Measurements from ENCODE around the gene TMEM72. TPM values are rescaled to one million over a fixed set of nuclear protein-coding genes. Genes with fewer than 3 reads are reported as not detected.

Gene TMEM72
- total RNA-seq, 1 experiment from 2014 or later = not detected

DNA sequence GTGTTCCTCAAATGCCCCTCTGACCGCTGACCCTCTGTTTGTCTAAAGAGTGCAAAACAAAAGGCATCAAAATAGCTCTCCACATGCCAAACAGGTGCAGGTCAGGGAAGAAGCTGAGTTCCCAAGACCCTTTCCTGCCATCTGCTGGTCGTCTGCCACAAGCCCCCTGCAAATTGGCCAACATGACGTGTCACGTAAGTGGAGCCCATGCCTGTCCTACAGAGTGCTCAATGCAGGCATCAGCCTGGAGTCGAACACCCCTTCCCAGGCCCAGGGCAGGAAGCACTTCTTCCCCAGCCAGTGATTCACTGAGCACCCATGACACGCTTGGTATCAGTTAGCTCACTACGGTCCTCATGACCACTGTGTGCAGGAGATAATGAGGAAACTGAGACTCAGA lies 14.1 kb downstream of the TMEM72 start:
- Histone ChIP-seq H3K79me2 (ENCODE audit: low read length) (no peaks in the 10 kb centered on the region), H3K4me2 (ENCODE audit: low read depth, low read length, poor library complexity, severe bottlenecking) (no peak overlapping the region), H2AFZ (ENCODE audit: low read length) (no peak overlapping the region), H3K9ac (ENCODE audit: low read length) (no peak overlapping the region), H3K36me3 (ENCODE audit: insufficient read depth, low read length) (no peaks in the 10 kb centered on the region), H3K27me3 (ENCODE audit: low read length) (no peaks in the 10 kb centered on the region), H4K20me1 (ENCODE audit: insufficient read depth, low read depth, low read length) (no peaks in the 10 kb centered on the region), H3K27ac (ENCODE audit: low read length) (no peak overlapping the region), H3K9me2 (replicated peaks; ENCODE audit: insufficient read depth, low read length) (no peaks in the 10 kb centered on the region), H3K4me1 (ENCODE audit: low read length) (peaks cover 8% of the 10 kb centered on the region; the same call in 1 of the 2 replicates), H3K4me3 (ENCODE audit: low read length) (no peak overlapping the region), H3K9me3 (ENCODE audit: low read length) (no peaks in the 10 kb centered on the region)
- peak; percentile 77 for DNase-seq

DNA sequence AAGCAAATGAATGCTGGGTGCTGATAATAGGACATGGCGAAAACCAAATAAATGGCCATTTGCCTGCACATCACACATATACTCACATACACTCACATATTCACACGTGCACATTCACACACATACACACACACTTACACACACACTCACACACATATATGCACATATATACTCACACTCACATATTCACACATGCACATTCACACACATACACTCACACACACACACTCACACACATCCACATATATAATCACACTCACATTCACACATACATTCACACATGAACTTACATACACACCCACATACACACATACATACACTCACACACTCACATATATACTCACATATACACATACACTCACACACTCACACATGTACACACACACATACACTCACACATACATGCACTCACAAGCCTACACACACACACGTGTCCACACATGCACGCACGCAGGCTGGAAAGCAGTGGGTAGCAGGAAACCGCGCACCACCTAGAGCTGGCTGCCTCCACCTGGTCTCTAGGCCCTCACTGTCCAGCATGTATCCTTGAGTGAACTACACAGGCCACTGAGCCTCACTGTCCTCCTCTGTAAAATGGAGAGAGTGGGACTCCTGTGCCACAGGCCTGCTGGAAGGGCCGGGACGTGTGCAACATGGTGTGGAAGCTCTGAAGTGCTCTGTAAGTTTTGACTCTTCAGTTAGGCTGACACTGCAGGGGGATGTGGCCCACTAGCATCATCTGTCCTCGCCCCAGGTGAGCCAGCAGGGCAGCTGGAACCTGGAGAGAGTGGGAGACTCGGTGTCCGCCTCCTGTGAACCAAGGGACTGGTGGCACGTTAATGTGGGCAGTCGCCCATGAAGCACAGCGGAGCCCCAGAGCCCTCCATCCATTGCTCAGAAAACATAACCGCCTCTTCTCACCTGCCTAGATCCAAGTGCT lies 14.9 kb downstream of the TMEM72 start:
- H3K4me3 ChIP-seq (ENCODE audit: low read length) = no peak overlapping the region
- no peaks in the 10 kb centered on the region for H3K9me3 ChIP-seq (ENCODE audit: low read length)
- H3K9ac ChIP-seq (ENCODE audit: low read length) = no peak overlapping the region
- no peaks in the 10 kb centered on the region for H3K27me3 ChIP-seq (ENCODE audit: low read length)
- no peaks in the 10 kb centered on the region for H4K20me1 ChIP-seq (ENCODE audit: insufficient read depth, low read depth, low read length)
- no peak overlapping the region for H3K4me2 ChIP-seq (ENCODE audit: low read depth, low read length, poor library complexity, severe bottlenecking)
- H2AFZ ChIP-seq (ENCODE audit: low read length) = no peak overlapping the region
- no peaks in the 10 kb centered on the region for H3K79me2 ChIP-seq (ENCODE audit: low read length)
- H3K9me2 ChIP-seq (replicated peaks; ENCODE audit: insufficient read depth, low read length) = no peaks in the 10 kb centered on the region
- no peaks in the 10 kb centered on the region for H3K36me3 ChIP-seq (ENCODE audit: insufficient read depth, low read length)
- DNase-seq = no peak
- peaks cover 8% of the 10 kb centered on the region; the same call in 1 of the 2 replicates for H3K4me1 ChIP-seq (ENCODE audit: low read length)
- no peak overlapping the region for H3K27ac ChIP-seq (ENCODE audit: low read length)

DNA sequence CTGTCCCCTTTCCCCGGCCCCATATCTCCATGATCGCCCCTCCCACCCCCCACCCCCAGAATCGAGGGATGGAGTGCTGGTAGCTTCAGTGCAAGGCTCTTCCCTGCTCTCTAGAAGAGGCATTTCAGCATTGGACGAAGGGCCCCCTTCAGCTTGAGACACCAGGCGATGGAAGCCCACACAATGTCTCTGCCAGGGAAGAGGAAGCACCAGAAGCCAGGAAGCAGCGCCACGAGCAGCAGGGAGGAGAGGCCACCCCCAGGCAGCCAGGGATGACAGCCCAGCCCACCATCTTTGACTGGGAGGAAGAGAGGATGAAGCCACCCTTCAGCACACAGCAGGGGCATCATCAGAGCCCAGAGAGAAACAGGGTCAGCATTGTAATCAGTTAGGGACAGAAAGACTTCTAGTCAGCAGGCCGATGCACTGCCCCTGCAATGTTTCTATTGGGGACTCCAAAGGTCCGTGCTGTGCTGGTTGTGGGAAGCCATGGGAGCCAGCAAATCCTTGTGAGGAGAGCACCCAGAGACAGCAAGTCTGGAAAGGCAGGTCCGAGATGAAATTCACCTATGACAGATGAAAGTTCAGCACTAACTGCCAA lies 15.7 kb downstream of the TMEM72 start:
- no peaks in the 10 kb centered on the region for H4K20me1 ChIP-seq (ENCODE audit: insufficient read depth, low read depth, low read length)
- no peak for DNase-seq
- no peaks in the 10 kb centered on the region for H3K79me2 ChIP-seq (ENCODE audit: low read length)
- H2AFZ ChIP-seq (ENCODE audit: low read length) = no peak overlapping the region
- H3K4me3 ChIP-seq (ENCODE audit: low read length) = no peak overlapping the region
- H3K4me2 ChIP-seq (ENCODE audit: low read depth, low read length, poor library complexity, severe bottlenecking) = no peak overlapping the region
- no peaks in the 10 kb centered on the region for H3K36me3 ChIP-seq (ENCODE audit: insufficient read depth, low read length)
- no peak overlapping the region for H3K27ac ChIP-seq (ENCODE audit: low read length)
- H3K9me2 ChIP-seq (replicated peaks; ENCODE audit: insufficient read depth, low read length) = no peaks in the 10 kb centered on the region
- H3K9me3 ChIP-seq (ENCODE audit: low read length) = no peaks in the 10 kb centered on the region
- H3K4me1 ChIP-seq (ENCODE audit: low read length) = peaks cover 8% of the 10 kb centered on the region; the same call in 1 of the 2 replicates
- H3K27me3 ChIP-seq (ENCODE audit: low read length) = no peaks in the 10 kb centered on the region
- no peak overlapping the region for H3K9ac ChIP-seq (ENCODE audit: low read length)

DNA sequence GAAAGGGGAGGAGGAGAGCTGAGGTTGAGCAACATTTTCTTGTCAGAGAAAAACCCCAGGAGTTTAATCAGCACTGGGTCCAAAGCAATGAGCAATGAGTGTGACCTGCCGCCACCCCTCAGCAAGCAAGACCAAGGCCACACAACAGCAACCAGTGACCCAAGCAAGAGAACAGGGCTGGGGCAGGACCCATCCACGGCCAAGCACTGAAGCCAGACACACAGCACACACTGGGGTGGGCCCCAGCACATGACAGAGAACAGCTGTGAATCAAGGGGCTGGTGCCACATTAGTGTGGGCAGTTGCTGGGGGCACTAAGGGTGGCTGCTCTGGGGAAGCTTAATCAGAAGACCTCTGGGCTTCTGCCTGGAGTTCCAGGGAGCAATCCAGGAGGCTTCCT lies 16.2 kb downstream of the TMEM72 start:
- H3K27me3 ChIP-seq (ENCODE audit: low read length) = no peaks in the 10 kb centered on the region
- no peak for DNase-seq
- H3K9me2 ChIP-seq (replicated peaks; ENCODE audit: insufficient read depth, low read length) = no peaks in the 10 kb centered on the region
- H3K4me3 ChIP-seq (ENCODE audit: low read length) = no peak overlapping the region
- no peak overlapping the region for H3K9ac ChIP-seq (ENCODE audit: low read length)
- no peaks in the 10 kb centered on the region for H3K36me3 ChIP-seq (ENCODE audit: insufficient read depth, low read length)
- no peaks in the 10 kb centered on the region for H3K79me2 ChIP-seq (ENCODE audit: low read length)
- H4K20me1 ChIP-seq (ENCODE audit: insufficient read depth, low read depth, low read length) = no peaks in the 10 kb centered on the region
- peaks cover 8% of the 10 kb centered on the region; the same call in 1 of the 2 replicates for H3K4me1 ChIP-seq (ENCODE audit: low read length)
- H3K9me3 ChIP-seq (ENCODE audit: low read length) = no peaks in the 10 kb centered on the region
- H3K27ac ChIP-seq (ENCODE audit: low read length) = no peak overlapping the region
- H2AFZ ChIP-seq (ENCODE audit: low read length) = no peak overlapping the region
- no peak overlapping the region for H3K4me2 ChIP-seq (ENCODE audit: low read depth, low read length, poor library complexity, severe bottlenecking)

DNA sequence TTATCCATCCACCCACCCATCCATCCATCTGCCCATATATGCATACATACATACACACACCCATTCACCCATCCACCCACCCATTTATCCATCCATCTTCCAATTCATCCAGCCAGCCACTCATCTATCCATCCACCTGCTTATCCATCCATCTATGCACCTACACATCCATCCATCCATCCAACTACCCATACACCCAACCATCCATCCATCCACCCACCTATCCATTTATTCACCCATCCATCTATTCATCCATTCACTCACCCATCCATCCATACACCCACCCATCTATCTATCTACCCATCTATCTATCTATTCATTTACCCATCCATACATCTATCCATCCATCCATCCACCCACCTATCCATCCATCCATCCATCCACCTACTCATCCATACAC lies 17.3 kb downstream of the TMEM72 start:
- Histone ChIP-seq H3K27me3 (ENCODE audit: low read length) (no peaks in the 10 kb centered on the region), H3K4me1 (ENCODE audit: low read length) (peaks cover 16% of the 10 kb centered on the region), H3K27ac (ENCODE audit: low read length) (no peak overlapping the region), H3K9me2 (replicated peaks; ENCODE audit: insufficient read depth, low read length) (no peaks in the 10 kb centered on the region), H3K9ac (ENCODE audit: low read length) (no peak overlapping the region), H3K36me3 (ENCODE audit: insufficient read depth, low read length) (no peaks in the 10 kb centered on the region), H4K20me1 (ENCODE audit: insufficient read depth, low read depth, low read length) (no peaks in the 10 kb centered on the region), H3K9me3 (ENCODE audit: low read length) (no peaks in the 10 kb centered on the region), H3K79me2 (ENCODE audit: low read length) (no peaks in the 10 kb centered on the region), H3K4me3 (ENCODE audit: low read length) (no peak overlapping the region), H3K4me2 (ENCODE audit: low read depth, low read length, poor library complexity, severe bottlenecking) (no peak overlapping the region), H2AFZ (ENCODE audit: low read length) (no peak overlapping the region)
- DNase-seq = no peak

DNA sequence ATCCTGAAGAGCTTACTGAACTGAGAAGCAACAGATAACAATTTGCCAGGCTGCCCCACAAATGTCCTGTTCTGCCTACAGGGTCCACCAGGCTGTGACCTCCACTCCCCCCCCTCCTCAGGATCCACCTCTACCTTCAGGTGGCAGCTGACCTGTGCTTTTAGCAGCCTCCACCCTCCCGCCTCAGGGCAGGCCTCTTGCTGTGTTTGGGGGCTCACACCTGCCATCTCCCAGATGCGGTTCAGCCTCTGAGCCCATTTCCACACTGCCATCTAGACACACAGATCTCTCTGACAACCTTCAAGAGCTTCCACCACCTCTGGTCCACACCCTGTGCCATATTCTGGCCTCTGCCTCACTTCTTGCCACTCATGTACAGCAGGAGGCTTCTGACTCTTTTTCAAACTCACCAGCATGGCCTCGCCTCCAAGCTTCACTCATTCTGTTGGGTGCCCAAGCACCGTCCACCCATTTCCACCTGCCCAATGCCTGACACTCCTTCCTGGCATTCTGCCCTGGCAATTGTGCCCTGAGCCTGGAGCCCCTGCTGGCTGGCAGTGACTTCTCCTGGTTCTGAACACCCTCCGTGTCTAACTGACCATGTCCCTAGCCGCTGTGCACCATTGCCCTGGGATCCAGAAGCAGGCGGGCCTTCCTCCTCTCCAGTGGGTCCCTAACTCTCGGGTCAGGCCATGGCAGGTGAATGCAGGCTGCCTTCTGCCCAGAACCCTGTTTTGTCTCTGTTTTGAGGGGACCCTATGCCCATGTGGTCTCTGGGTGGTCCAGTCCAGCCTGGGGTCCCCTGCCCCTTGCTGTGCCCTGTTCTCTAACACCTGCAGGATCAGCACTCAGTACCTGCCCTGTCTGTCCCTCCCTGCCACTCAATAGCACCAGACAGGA lies 18.5 kb downstream of the TMEM72 start:
- DNase-seq = no peak
- peaks cover 16% of the 10 kb centered on the region for H3K4me1 ChIP-seq (ENCODE audit: low read length)

DNA sequence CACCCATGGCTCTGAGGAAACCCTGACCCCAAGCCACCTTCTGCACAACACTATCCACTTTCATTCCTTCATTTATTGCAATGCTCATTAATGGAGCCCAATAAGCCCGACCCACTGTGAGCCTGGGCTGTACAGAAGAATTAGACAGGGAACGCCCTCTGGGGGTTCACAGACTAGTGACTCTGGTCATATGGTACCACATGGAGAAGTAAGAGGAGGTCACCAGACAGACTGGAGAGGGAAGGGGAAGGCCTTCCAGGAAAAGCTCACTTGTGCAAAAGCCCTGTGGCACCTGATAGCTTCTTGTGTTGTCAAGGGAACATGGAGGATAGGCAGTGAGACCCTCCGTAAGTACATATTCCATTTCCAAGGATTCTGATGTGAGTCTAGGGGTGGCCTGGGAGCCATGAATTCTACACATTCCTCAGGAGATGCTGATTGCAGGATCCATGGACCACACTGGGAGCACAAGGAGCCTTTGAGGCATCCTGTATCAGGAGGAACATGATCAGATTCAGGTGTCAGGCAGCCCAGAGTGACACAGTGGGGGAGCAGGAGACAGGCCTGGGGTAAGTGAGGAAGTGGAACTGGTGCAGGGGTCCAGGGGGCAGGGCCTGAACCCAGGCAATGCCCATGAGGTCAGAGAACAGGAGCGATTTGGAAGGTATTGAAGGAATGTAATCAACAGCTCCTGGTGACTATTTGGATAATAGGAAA lies 19.9 kb downstream of the TMEM72 start:
- Histone ChIP-seq H4K20me1 (ENCODE audit: insufficient read depth, low read depth, low read length) (no peaks in the 10 kb centered on the region), H3K9me2 (replicated peaks; ENCODE audit: insufficient read depth, low read length) (no peaks in the 10 kb centered on the region), H3K4me2 (ENCODE audit: low read depth, low read length, poor library complexity, severe bottlenecking) (no peak overlapping the region), H3K27me3 (ENCODE audit: low read length) (no peaks in the 10 kb centered on the region), H3K4me3 (ENCODE audit: low read length) (no peak overlapping the region), H3K36me3 (ENCODE audit: insufficient read depth, low read length) (no peaks in the 10 kb centered on the region), H3K79me2 (ENCODE audit: low read length) (no peaks in the 10 kb centered on the region), H3K27ac (ENCODE audit: low read length) (no peak overlapping the region), H3K9ac (ENCODE audit: low read length) (no peak overlapping the region), H3K9me3 (ENCODE audit: low read length) (no peaks in the 10 kb centered on the region), H3K4me1 (ENCODE audit: low read length) (peaks cover 13% of the 10 kb centered on the region), H2AFZ (ENCODE audit: low read length) (no peak overlapping the region)
- no peak for DNase-seq

More for the DNA sequence above, 18.5 kb downstream of the TMEM72 start:
- no peaks in the 10 kb centered on the region for H3K36me3 ChIP-seq (ENCODE audit: insufficient read depth, low read length)
- H2AFZ ChIP-seq (ENCODE audit: low read length) = no peak overlapping the region
- H3K9ac ChIP-seq (ENCODE audit: low read length) = no peak overlapping the region
- no peaks in the 10 kb centered on the region for H3K9me2 ChIP-seq (replicated peaks; ENCODE audit: insufficient read depth, low read length)
- H3K4me2 ChIP-seq (ENCODE audit: low read depth, low read length, poor library complexity, severe bottlenecking) = no peak overlapping the region
- H3K9me3 ChIP-seq (ENCODE audit: low read length) = no peaks in the 10 kb centered on the region
- H3K27me3 ChIP-seq (ENCODE audit: low read length) = no peaks in the 10 kb centered on the region
- no peak overlapping the region for H3K27ac ChIP-seq (ENCODE audit: low read length)
- no peaks in the 10 kb centered on the region for H4K20me1 ChIP-seq (ENCODE audit: insufficient read depth, low read depth, low read length)
- no peak overlapping the region for H3K4me3 ChIP-seq (ENCODE audit: low read length)
- H3K79me2 ChIP-seq (ENCODE audit: low read length) = no peaks in the 10 kb centered on the region

All from Karpas-422 (cell line).